KMS-11 (cell line): ENCODE results near the gene PAX1.

Source experiments
- H2AFZ ChIP-seq: fragments of 200-600 bp; sonication (generic); 2 replicates; pipeline ENCODE4 v1.6.1; 2016; ENCODE audit warnings: antibody characterized with exemption, mixed run types, low read depth
- H3K27ac ChIP-seq: fragments of 200-600 bp; sonication (generic); 2 replicates; pipeline ENCODE4 v1.6.1; 2016; ENCODE audit warnings: mild to moderate bottlenecking, mixed run types
- H3K27me3 ChIP-seq: fragments of 200-600 bp; sonication (generic); 2 replicates; pipeline ENCODE4 v1.6.1; 2017; ENCODE audit warnings: mild to moderate bottlenecking, low read depth, mixed run types, moderate library complexity; ENCODE audit not compliant: insufficient read depth
- H3K36me3 ChIP-seq: fragments of 200-600 bp; sonication (generic); 2 replicates; pipeline ENCODE4 v1.6.1; 2017; ENCODE audit warnings: mild to moderate bottlenecking, mixed run types; ENCODE audit not compliant: insufficient read depth
- H3K4me1 ChIP-seq: fragments of 200-600 bp; sonication (generic); 2 replicates; pipeline ENCODE4 v1.6.1; 2016; ENCODE audit warnings: mild to moderate bottlenecking, low read depth, mixed run types; ENCODE audit not compliant: poor library complexity, severe bottlenecking
- H3K4me2 ChIP-seq: fragments of 200-600 bp; sonication (generic); 2 replicates; pipeline ENCODE4 v1.7.0; 2016; ENCODE audit warnings: mild to moderate bottlenecking, mixed run types
- H3K4me3 ChIP-seq: fragments of 200-600 bp; sonication (generic); IDR thresholded peaks from 2 replicates; pipeline ENCODE4 v1.6.1; 2017; ENCODE audit warnings: low read depth, low read length, mixed read lengths; ENCODE audit not compliant: insufficient read depth
- H3K79me2 ChIP-seq: fragments of 200-600 bp; sonication (generic); 2 replicates; pipeline ENCODE4 v1.6.1; 2016; ENCODE audit warnings: low read depth, mixed run types; ENCODE audit not compliant: insufficient read depth
- H3K9ac ChIP-seq: fragments of 200-600 bp; sonication (generic); 2 replicates; pipeline ENCODE4 v1.6.1; 2016; ENCODE audit warnings: mild to moderate bottlenecking, mixed run types
- H4K20me1 ChIP-seq: fragments of 200-600 bp; sonication (generic); 2 replicates; pipeline ENCODE4 v1.6.1; 2016; ENCODE audit warnings: mild to moderate bottlenecking, mixed run types; ENCODE audit not compliant: insufficient read depth
- CTCF ChIP-seq: fragments of 200-600 bp; sonication (generic); conservative IDR thresholded peaks from 2 replicates; pipeline ENCODE4 v1.6.1; 2017; ENCODE audit warnings: low read depth, mild to moderate bottlenecking, antibody characterized with exemption, low read length, moderate library complexity, mixed read lengths

Gene PAX1

GRCh38 chr20:21707999-21708737 lies 2.7 kb downstream of the PAX1 start:
- H3K4me1 ChIP-seq, result no peaks in the 10 kb centered on the region
- H2AFZ ChIP-seq, result no peak overlapping the region
- no peak for TF ChIP-seq CTCF
- no peak overlapping the region for H3K27ac ChIP-seq
- no peaks in the 10 kb centered on the region for H4K20me1 ChIP-seq
- no peaks in the 10 kb centered on the region for H3K36me3 ChIP-seq
- no peak overlapping the region for H3K4me3 ChIP-seq
- no peak overlapping the region for H3K9ac ChIP-seq
- H3K27me3 ChIP-seq, result no peaks in the 10 kb centered on the region
- H3K79me2 ChIP-seq, result no peaks in the 10 kb centered on the region
- no peak overlapping the region for H3K4me2 ChIP-seq

GRCh38 chr20:21708738-21709534 lies 3.5 kb downstream of the PAX1 start:
- no peak overlapping the region for H2AFZ ChIP-seq
- H3K4me2 ChIP-seq, result no peak overlapping the region
- H3K9ac ChIP-seq, result no peak overlapping the region
- H3K36me3 ChIP-seq, result no peaks in the 10 kb centered on the region
- no peaks in the 10 kb centered on the region for H3K27me3 ChIP-seq
- H3K4me1 ChIP-seq, result no peaks in the 10 kb centered on the region
- TF ChIP-seq CTCF, result no peak
- no peaks in the 10 kb centered on the region for H4K20me1 ChIP-seq
- H3K4me3 ChIP-seq, result no peak overlapping the region
- no peak overlapping the region for H3K27ac ChIP-seq
- H3K79me2 ChIP-seq, result no peaks in the 10 kb centered on the region

GRCh38 chr20:21709535-21709904 lies 4.1 kb downstream of the PAX1 start:
- no peak overlapping the region for H3K27ac ChIP-seq
- H2AFZ ChIP-seq, result no peak overlapping the region
- no peaks in the 10 kb centered on the region for H3K79me2 ChIP-seq
- no peaks in the 10 kb centered on the region for H3K36me3 ChIP-seq
- H3K4me2 ChIP-seq, result no peak overlapping the region
- no peak overlapping the region for H3K9ac ChIP-seq
- no peak overlapping the region for H3K4me3 ChIP-seq
- no peaks in the 10 kb centered on the region for H3K27me3 ChIP-seq
- no peaks in the 10 kb centered on the region for H4K20me1 ChIP-seq
- TF ChIP-seq CTCF, result no peak
- no peaks in the 10 kb centered on the region for H3K4me1 ChIP-seq

- no peak overlapping the region for H3K27ac ChIP-seq
- no peak overlapping the region for H2AFZ ChIP-seq
- no peaks in the 10 kb centered on the region for H3K27me3 ChIP-seq
- no peak overlapping the region for H3K4me3 ChIP-seq
- no peaks in the 10 kb centered on the region for H3K79me2 ChIP-seq
- H3K4me1 ChIP-seq, result no peaks in the 10 kb centered on the region
- TF ChIP-seq CTCF, result no peak
- H3K4me2 ChIP-seq, result no peak overlapping the region
- no peaks in the 10 kb centered on the region for H3K36me3 ChIP-seq
- no peak overlapping the region for H3K9ac ChIP-seq
- H4K20me1 ChIP-seq, result no peaks in the 10 kb centered on the region
Observed at GRCh38 chr20:21710341-21710740, 4.9 kb downstream of the PAX1 start.
